Right cardiac atrium (tissue), 5 donors: ENCODE results near the gene SLC16A14. TPM values are rescaled to one million over a fixed set of nuclear protein-coding genes. Genes with fewer than 3 reads are reported as not detected.

Source experiments
- ATAC-seq, 2 donors: fragments of 200-7000 bp; cut with Tn5 transposase; one replicate each; pipeline versions ENCODE4 v1.8.0 to v1.9.1; 2020; ENCODE audit warnings: moderate library complexity in 2 of 2, mild to moderate bottlenecking in 1 of 2
- DNase-seq, 3 donors: peaks; one replicate each; pipeline ENCODE4 v3.0.0-alpha.2; 2020
- H3K27ac ChIP-seq: one replicate; pipeline ENCODE4 v1.5.1; 2013; ENCODE audit warnings: mild to moderate bottlenecking, low read length, control low read depth, moderate library complexity
- H3K27me3 ChIP-seq: one replicate; pipeline ENCODE4 v1.6.1; 2013; ENCODE audit not compliant: control insufficient read depth, insufficient read depth
- H3K4me1 ChIP-seq: one replicate; pipeline ENCODE4 v1.6.1; 2013; ENCODE audit warnings: low read length; ENCODE audit not compliant: control insufficient read depth, insufficient read depth
- H3K4me3 ChIP-seq: one replicate; pipeline ENCODE4 v1.5.1; 2013; ENCODE audit warnings: low read length, control low read depth
- H3K9me3 ChIP-seq: one replicate; pipeline ENCODE4 v1.6.1; 2013; ENCODE audit warnings: low read length; ENCODE audit not compliant: control insufficient read depth
- WGBS: extraction: QIAGEN DNeasy Blood & Tissue Kit; methylation state at CpG from one replicate; pipeline ENCODE4 v1.1.7; 2013; 5-methylcytosine and 5-hydroxymethylcytosine counted together
- intact Hi-C, 4 donors: fragments of 100-400 bp; cut with DNase I; formaldehyde crosslinking; loops; one replicate each; pipeline versions ENCODE4 v1.11.0 to v1.14.0; 2022 to 2023
- polyA plus RNA-seq: library from polyadenylated mRNA; stranded (reverse); fragments of 200-250 nt; gene quantifications from one replicate; pipeline ENCODE4 v1.2.3, GENCODE V29; 2013
- total RNA-seq, 4 donors: library from RNA; stranded (reverse); fragmentation: NEBNext Ultra II Directional; extraction: Animal tissue kit (Norgen Biotek cat#: 25700); gene quantifications; one replicate each; pipeline ENCODE4 v1.2.1, GENCODE V29; 2021
- donor health status: healthy with polysubstance abuse.
- donor health status: DM: no; HTN: yes; CAD: no.
- donor health status: DM: no; HTN: no; CAD: no.
- donor health status: DM: no; HTN: yes; CAD: no; lungs with severe emphysema.
- donor health status: DM: yes; HTN: yes; CAD: no.

SLC16A14 gene
- total and polyA plus RNA-seq, 5 donors, result 1.6 to 7.6 (median 5.8) TPM

DNA sequence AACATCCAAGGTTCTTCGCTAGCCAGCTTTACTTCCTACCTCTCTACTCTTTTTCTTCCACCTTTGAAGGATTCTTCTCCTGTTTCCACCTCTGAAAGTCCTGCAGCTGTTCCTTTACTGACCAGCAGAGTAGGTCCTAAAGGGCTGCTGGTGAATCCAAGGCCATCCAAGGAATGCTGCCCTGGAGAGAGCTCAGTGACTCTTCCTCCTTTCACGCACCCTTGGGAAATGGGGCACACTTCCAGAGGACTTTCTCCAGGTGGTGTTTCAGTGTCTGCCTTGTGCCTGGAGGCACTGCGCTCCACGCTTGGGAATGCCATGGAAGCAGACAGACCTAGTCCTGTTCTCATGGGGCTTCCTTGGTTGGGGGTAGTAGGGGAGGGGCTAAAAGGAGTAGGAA is 45.4 kb downstream of the SLC16A14 start:
- no peaks in the 10 kb centered on the region for H3K27me3 ChIP-seq
- ATAC-seq (no peak), DNase-seq (no peak)
- no peak overlapping the region for H3K27ac ChIP-seq
- H3K4me3 ChIP-seq, result no peak overlapping the region
- intact Hi-C loops, result no loop called here
- no peaks in the 10 kb centered on the region for H3K9me3 ChIP-seq
- H3K4me1 ChIP-seq, result no peaks in the 10 kb centered on the region
- WGBS, result 90% methylated on average over 4 of the region's 4 CpGs

- DNase-seq, result no peak
- Histone ChIP-seq H3K27ac (no peak overlapping the region), H3K4me3 (no peak overlapping the region), H3K4me1 (no peaks in the 10 kb centered on the region), H3K27me3 (no peaks in the 10 kb centered on the region), H3K9me3 (no peaks in the 10 kb centered on the region)
- intact Hi-C loops, result no loop called here
- ATAC-seq, result no peak
- 87% methylated on average over 3 of the region's 3 CpGs for WGBS
These were observed 49.0 kb downstream of the SLC16A14 start for GRCh38 chr2:230019742-230020141.

DNA sequence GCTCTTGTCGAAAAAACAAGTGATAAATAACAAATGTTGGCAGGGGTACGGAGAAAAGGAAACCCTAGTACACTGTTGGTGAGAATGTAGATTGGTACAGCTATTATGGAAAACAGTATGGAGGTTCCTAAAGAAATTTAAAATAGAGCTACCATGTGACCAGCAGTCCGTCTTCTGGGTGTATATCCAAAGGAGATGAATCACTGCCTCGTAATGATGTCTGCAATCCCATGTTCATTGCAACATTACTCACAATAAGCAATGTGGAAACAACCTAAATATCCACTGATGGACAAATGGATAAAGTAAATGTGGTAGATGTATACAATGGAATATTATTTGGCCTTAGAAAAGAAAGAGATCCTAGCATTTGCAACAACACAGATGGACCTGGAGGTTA is 50.6 kb downstream of the SLC16A14 start:
- Histone ChIP-seq H3K9me3 (no peaks in the 10 kb centered on the region), H3K27ac (no peak overlapping the region), H3K27me3 (no peaks in the 10 kb centered on the region), H3K4me3 (no peak overlapping the region), H3K4me1 (no peaks in the 10 kb centered on the region)
- WGBS, result 90% methylated on average over 4 of the region's 4 CpGs
- no peak for DNase-seq
- no peak for ATAC-seq
- intact Hi-C loops, result no loop called here

DNA sequence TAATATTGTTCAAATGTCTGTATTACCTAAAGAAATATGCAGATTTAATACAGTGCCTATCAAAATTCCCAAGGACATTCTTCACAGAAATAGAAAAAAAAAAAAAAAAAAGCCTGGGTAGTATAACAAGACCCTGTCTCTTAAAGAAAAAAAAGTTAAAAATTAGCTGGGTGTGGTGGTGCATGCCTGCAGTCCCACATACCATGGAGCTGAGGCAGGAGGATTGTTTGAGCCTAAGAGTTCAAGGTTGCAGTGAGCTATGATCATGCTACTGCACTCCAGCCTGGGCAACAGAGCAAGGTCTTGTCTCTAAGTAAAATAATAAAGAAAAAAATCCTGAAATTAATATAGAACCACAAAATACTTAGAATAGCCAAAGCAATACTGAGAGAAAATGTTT is 51.9 kb downstream of the SLC16A14 start:
- intact Hi-C loops, result no loop called here
- Histone ChIP-seq H3K27me3 (no peaks in the 10 kb centered on the region), H3K27ac (no peak overlapping the region), H3K4me3 (no peak overlapping the region), H3K4me1 (no peaks in the 10 kb centered on the region), H3K9me3 (no peaks in the 10 kb centered on the region)
- ATAC-seq (no peak), DNase-seq (no peak)

GRCh38 chr2:230012267-230012884 is 56.3 kb downstream of the SLC16A14 start:
- no peaks in the 10 kb centered on the region for H3K27me3 ChIP-seq
- 85% methylated on average over 10 of the region's 10 CpGs for WGBS
- no peak overlapping the region for H3K4me3 ChIP-seq
- intact Hi-C loops, result no loop called here
- H3K4me1 ChIP-seq, result no peaks in the 10 kb centered on the region
- DNase-seq (no peak), ATAC-seq (no peak)
- no peak overlapping the region for H3K27ac ChIP-seq
- H3K9me3 ChIP-seq, result no peaks in the 10 kb centered on the region

DNA sequence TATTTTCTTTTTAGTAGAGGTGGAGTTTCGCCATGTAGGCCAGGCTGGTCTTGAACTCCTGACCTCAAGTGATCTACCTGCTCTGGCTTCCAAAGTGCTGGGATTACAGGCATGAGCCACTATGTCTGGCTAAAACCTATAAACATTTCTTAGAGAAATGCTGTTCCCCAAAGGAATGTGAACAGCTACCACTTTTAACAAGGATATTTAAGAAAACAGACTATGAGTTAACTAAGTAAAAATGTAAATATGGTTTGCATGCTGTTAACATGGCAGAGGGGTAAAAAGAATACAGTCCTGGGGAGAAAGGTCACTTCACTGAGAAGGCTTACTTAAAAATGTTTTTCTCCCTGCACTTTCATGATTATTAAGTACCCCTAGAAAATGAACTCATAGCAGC is 57.1 kb downstream of the SLC16A14 start:
- Histone ChIP-seq H3K27me3 (no peaks in the 10 kb centered on the region), H3K4me1 (no peaks in the 10 kb centered on the region), H3K27ac (no peak overlapping the region), H3K4me3 (no peak overlapping the region), H3K9me3 (no peaks in the 10 kb centered on the region)
- DNase-seq, result no peak
- ATAC-seq, result no peak
- WGBS, result 100% methylated on average over 1 of the region's 1 CpG
- intact Hi-C loops, result no loop called here

DNA sequence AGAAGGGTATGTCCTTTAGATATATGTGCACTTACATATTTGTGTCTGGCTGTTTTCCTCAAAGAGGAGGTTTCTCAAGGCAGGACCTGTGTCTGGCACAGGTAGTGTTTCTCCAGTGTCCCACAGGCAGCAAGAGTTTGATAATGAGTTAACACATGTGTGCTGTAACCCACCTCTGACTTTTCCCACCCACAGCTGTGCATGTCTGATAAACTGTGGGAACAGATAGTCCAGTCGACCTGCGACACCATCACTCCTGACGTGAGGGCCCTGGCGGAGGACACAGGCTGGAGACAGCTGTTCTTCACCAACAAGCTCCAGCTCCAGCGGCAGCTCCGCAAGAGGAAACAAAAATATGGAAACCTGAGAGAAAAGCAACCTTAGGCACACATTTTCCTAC is 58.2 kb downstream of the SLC16A14 start:
- H3K27me3 ChIP-seq, result no peaks in the 10 kb centered on the region
- no peaks in the 10 kb centered on the region for H3K9me3 ChIP-seq
- 75% methylated on average over 6 of the region's 6 CpGs for WGBS
- DNase-seq, result no peak
- H3K4me3 ChIP-seq, result no peak overlapping the region
- H3K4me1 ChIP-seq, result no peaks in the 10 kb centered on the region
- intact Hi-C loops, result no loop called here
- no peak for ATAC-seq
- no peak overlapping the region for H3K27ac ChIP-seq

DNA sequence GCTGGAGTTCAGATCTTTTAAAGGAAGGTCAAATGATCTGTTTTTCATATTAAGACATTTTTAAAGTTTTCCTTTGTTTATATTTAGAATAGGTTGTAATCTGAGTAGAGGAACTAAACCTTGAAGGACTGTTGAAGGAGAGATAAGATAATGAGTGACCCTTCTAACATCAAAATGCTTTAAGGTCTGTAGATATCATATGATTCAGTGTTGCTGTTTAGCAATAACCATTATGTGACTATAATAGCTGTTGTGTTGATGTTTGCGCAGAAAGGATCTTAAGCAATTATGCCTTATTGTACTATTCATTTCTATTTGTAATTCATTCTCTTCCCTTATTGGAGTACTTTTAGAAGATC is 60.0 kb downstream of the SLC16A14 start:
- intact Hi-C loops, result loop anchor here (2.0 to 10.0 kb wide), 8 partner anchors 56 to 606 kb away; partner anchors contain the start of gene SLC16A14 (in 1 of the 4)
- Histone ChIP-seq H3K4me1 (no peaks in the 10 kb centered on the region), H3K27ac (no peak overlapping the region), H3K27me3 (no peaks in the 10 kb centered on the region), H3K4me3 (no peak overlapping the region), H3K9me3 (no peaks in the 10 kb centered on the region)
- whole genome bisulfite sequencing, result 87% methylated on average over 1 of the region's 1 CpG
- ATAC-seq, result no peak
- DNase-seq, result no peak

GRCh38 chr2:230007931-230008707 is 60.6 kb downstream of the SLC16A14 start:
- peak; percentile 75 to 90 (median 87) for DNase-seq
- H3K27ac ChIP-seq, result no peak overlapping the region
- WGBS, result 51% methylated on average over 12 of the region's 12 CpGs
- no peaks in the 10 kb centered on the region for H3K27me3 ChIP-seq
- H3K4me1 ChIP-seq, result no peaks in the 10 kb centered on the region
- intact Hi-C loops, result loop anchor here (2.0 to 10.0 kb wide), 8 partner anchors 57 to 607 kb away; partner anchors contain the start of gene SLC16A14 (in 1 of the 4)
- no peak overlapping the region for H3K4me3 ChIP-seq
- H3K9me3 ChIP-seq, result no peaks in the 10 kb centered on the region
- peak; percentile 43 to 71 for ATAC-seq

GRCh38 chr2:230000118-230000841 is 68.4 kb downstream of the SLC16A14 start:
- DNase-seq (no peak), ATAC-seq (no peak)
- Histone ChIP-seq H3K27ac (no peak overlapping the region), H3K27me3 (no peaks in the 10 kb centered on the region), H3K4me3 (no peak overlapping the region), H3K9me3 (no peaks in the 10 kb centered on the region), H3K4me1 (no peaks in the 10 kb centered on the region)
- intact Hi-C loops, result loop anchor here in 2 of 4 donors (10.0 kb wide), 3 partner anchors 65 to 615 kb away; partner anchors contain the start of gene SLC16A14 (in 1 of the 2)
- WGBS, result 91% methylated on average over 6 of the region's 6 CpGs

DNA sequence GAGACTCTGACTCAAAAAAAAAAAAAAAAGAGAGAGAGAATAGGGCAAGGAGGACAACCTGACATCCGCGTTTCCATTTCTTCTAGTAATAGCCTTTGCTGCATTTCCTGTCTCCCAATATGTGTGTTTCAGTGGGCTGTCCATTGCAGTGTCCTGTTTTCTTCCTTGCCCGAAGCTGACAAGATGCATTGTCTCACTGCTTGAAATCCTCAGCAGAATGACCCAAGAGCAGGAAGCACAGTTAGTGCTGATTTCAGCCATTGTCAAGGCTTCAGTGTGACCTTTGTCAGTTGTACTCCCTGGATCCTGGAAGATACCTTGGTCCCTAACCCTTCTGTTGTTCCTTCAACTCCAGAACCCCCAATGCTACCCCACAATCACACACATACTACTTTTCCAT is 71.2 kb downstream of the SLC16A14 start:
- ATAC-seq, result no peak
- intact Hi-C loops, result no loop called here
- H3K9me3 ChIP-seq, result no peaks in the 10 kb centered on the region
- no peaks in the 10 kb centered on the region for H3K27me3 ChIP-seq
- no peak for DNase-seq
- WGBS, result 73% methylated on average over 3 of the region's 3 CpGs
- H3K4me3 ChIP-seq, result no peak overlapping the region
- H3K27ac ChIP-seq, result no peak overlapping the region
- H3K4me1 ChIP-seq, result no peaks in the 10 kb centered on the region
